Sigmoid colon (tissue), 7 donors: ENCODE results near the gene ATP5ME. TPM values are rescaled to one million over a fixed set of nuclear protein-coding genes. Genes with fewer than 3 reads are reported as not detected.
"Not testable (repeated sequence)": the region's sequence is repeated elsewhere in the genome, so short reads cannot be mapped to it uniquely, and the experiment has no call there.

Experiments used
- DNase-seq: peaks from one replicate; pipeline ENCODE4 v3.0.0-alpha.2; 2019
- H3K27ac ChIP-seq, 4 donors: fragments of 200-600 bp; sonication (generic); one replicate each; pipeline ENCODE4 v1.5.1; 2016 to 2019; ENCODE audit warnings: mild to moderate bottlenecking in 1 of 4
- H3K27me3 ChIP-seq, 3 donors: fragments of 200-600 bp; sonication (generic); one replicate each; pipeline ENCODE4 v1.5.1; 2019; ENCODE audit warnings: mild to moderate bottlenecking in 1 of 3
- H3K36me3 ChIP-seq, 4 donors: fragments of 200-600 bp; sonication (generic); one replicate each; pipeline ENCODE4 v1.5.1; 2016 to 2019
- H3K4me1 ChIP-seq, 4 donors: fragments of 200-600 bp; sonication (generic); one replicate each; pipeline ENCODE4 v1.5.1; 2017 to 2019
- H3K4me3 ChIP-seq, 4 donors: fragments of 200-600 bp; sonication (generic); one replicate each; pipeline ENCODE4 v1.5.1; 2017 to 2019; ENCODE audit warnings: mild to moderate bottlenecking in 2 of 4, moderate library complexity in 1 of 4
- H3K9me3 ChIP-seq, 4 donors: fragments of 200-600 bp in 3 of 4; sonication (generic) in 3 of 4; one replicate each; pipeline versions ENCODE4 v1.5.1 to v1.6.1; 2013 to 2019
- EP300 ChIP-seq, 4 donors: sonication (generic); formaldehyde crosslinking; IDR thresholded peaks; one replicate each; pipeline ENCODE4 v1.6.1; 2017; ENCODE audit warnings: antibody characterized with exemption in 4 of 4
- POLR2A ChIP-seq, 2 donors: fragments of 450-650 bp; IDR thresholded peaks; one replicate each; pipeline ENCODE4 v1.6.1; 2016; ENCODE audit warnings: antibody characterized with exemption in 2 of 2, mild to moderate bottlenecking in 2 of 2, moderate library complexity in 2 of 2
- POLR2AphosphoS5 ChIP-seq, 4 donors: sonication (generic); formaldehyde crosslinking; IDR thresholded peaks; one replicate each; pipeline ENCODE4 v1.6.1; 2017; ENCODE audit warnings: antibody characterized with exemption in 4 of 4
- WGBS, 2 donors: extraction: QIAGEN DNeasy Blood & Tissue Kit; methylation state at CpG; one replicate each; pipeline ENCODE4 v1.1.7; 2013; 5-methylcytosine and 5-hydroxymethylcytosine counted together
- intact Hi-C: fragments of 100-400 bp; cut with DNase I; formaldehyde crosslinking; loops from one replicate; pipeline ENCODE4 v1.15.1; 2023
- polyA plus RNA-seq, 3 donors: library from polyadenylated mRNA; stranded (reverse); fragments of 200-250 nt; gene quantifications; one replicate each; pipeline ENCODE4 v1.2.3, GENCODE V29; 2013
- total RNA-seq, 4 donors: library from RNA; depleted of rRNA; stranded (reverse); fragments of >200 nt; gene quantifications; one replicate each; pipeline ENCODE4 v1.1.0, GENCODE V29; 2016
- TF ChIP-seq, protein P1 (sequence below), 4 experiments: fragments of 450-650 bp in 3 of 4; fragments of 200-600 bp in 1 of 4; IDR thresholded peaks; one replicate each; pipeline ENCODE4 v1.5.1; 2016 to 2019; ENCODE audit warnings: antibody characterized with exemption in 4 of 4, mild to moderate bottlenecking in 3 of 4, moderate library complexity in 2 of 4
- donor health status: healthy with polysubstance abuse.
- donor health status: Bipolar disorder and iron deficiency.
- donor health status: healthy.

Gene ATP5ME
- total and polyA plus RNA-seq, 7 donors, result 104 to 1,302 (median 244) TPM

DNA sequence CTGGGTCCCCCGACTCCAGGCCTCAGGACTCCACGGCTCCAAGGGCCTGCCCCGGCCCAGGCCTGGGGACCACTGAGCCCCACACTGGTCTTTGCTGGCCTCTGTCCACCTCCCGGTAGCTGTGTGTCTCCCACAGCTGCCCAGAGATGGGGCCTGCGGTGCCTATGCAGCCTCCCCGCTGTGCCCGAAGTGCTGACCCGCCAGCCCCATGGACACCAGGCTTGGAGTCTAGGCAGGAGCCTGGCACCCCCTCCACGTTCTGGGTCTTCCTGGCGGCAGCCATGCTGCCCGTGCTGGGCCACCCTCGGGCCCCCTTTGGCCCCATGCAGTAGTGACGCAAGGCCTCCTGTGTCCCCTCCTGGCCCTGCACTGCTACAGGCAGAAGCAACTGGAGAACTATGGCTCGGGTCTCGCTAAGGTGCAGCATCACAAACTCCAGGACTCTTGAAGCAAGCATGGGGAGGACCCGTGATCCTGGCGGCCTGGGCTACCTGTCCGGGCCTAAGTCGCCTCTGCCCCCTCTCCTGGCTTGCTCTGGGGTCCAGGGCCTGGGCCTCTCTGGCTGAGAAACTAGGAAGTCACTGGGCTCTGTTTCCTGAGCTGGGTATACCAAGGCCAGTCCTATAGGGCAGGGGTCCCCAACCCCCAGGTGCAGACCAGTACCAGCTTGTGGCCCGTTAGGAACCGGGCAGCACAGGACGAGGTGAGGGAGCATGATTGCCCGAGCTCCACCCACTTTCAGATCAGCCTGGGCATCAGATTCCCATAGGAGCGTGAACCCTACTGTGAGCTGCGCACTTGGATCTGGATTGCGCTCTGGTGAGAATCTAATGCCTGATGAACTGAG lies 1.2 kb upstream of the ATP5ME start:
- peaks cover 0 to 27% (median 19%) of the 10 kb centered on the region in 4 donors for H3K4me1 ChIP-seq
- no peak for TF ChIP-seq POLR2AphosphoS5 (IDR thresholded peaks at IDR 0.05)
- TF ChIP-seq, protein P1, sequence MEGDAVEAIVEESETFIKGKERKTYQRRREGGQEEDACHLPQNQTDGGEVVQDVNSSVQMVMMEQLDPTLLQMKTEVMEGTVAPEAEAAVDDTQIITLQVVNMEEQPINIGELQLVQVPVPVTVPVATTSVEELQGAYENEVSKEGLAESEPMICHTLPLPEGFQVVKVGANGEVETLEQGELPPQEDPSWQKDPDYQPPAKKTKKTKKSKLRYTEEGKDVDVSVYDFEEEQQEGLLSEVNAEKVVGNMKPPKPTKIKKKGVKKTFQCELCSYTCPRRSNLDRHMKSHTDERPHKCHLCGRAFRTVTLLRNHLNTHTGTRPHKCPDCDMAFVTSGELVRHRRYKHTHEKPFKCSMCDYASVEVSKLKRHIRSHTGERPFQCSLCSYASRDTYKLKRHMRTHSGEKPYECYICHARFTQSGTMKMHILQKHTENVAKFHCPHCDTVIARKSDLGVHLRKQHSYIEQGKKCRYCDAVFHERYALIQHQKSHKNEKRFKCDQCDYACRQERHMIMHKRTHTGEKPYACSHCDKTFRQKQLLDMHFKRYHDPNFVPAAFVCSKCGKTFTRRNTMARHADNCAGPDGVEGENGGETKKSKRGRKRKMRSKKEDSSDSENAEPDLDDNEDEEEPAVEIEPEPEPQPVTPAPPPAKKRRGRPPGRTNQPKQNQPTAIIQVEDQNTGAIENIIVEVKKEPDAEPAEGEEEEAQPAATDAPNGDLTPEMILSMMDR (IDR thresholded peaks at IDR 0.05), result no peak
- TF ChIP-seq POLR2A (IDR thresholded peaks at IDR 0.05), result no peak
- TF ChIP-seq EP300 (IDR thresholded peaks at IDR 0.05), result no peak
- intact Hi-C loops, result loop anchor here (2.0 to 10.0 kb wide), 3 partner anchors 30 to 260 kb away; partner anchors contain the start of genes GAK, PCGF3, PIGG and TMEM175
- 64 to 67% methylated on average over 26 of the region's 26 CpGs for WGBS, 2 donors
- H3K9me3 ChIP-seq, result no peaks in the 10 kb centered on the region
- peaks cover 0 to 25% (median 10%) of the 10 kb centered on the region in 4 donors for H3K36me3 ChIP-seq
- peak overlapping the region; percentile 84 to 100 (median 96) for H3K4me3 ChIP-seq
- H3K27me3 ChIP-seq, result peaks cover 5 to 21% (median 15%) of the 10 kb centered on the region in 3 donors
- DNase-seq, result no peak
- H3K27ac ChIP-seq, result peak overlapping the region; percentile 95 to 99 (median 97)

DNA sequence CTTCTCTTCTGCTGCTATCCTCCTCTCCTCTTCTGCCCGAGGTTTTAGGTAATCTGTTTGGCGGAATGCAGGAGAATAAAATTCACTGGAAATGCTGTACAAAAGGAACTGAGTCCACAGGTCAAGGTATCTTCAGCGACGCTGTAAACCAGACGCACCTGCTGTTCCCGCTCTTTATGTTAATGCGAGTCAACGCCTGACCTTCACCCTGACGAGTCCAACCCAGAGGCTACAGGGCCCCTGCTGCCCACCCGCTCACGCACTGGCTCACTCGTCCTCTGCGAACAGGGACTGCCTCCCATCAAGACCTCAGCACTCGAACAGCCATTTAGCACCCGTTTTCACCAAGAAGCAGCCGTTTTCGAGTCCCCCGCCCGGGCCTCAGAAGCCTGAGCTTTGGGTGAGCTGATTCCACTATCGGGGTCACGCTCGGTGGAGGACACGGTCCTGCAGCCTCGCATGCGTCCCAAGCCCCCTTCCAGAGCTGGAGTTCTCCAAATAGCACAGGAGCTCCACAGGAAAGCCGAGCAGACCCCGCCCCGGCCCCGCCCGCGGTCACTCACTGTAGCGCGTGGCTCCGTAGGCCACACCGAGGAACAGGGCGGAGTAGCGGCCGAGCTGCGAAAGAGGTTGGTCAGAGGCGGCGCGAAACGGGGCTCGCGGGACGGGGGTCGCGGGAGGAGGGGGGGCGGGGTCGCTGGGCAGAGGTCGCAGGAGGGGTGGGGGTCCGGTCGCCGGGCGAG lies 556 bp downstream of the ATP5ME start:
- Histone ChIP-seq H3K4me3 (peak overlapping the region; percentile 84 to 100 (median 96)), H3K4me1 (peaks cover 0 to 27% (median 19%) of the 10 kb centered on the region in 4 donors), H3K27me3 (peaks cover 0 to 4% (median 0%) of the 10 kb centered on the region in 3 donors), H3K9me3 (no peaks in the 10 kb centered on the region), H3K36me3 (peaks cover 0 to 25% (median 10%) of the 10 kb centered on the region in 4 donors), H3K27ac (peak overlapping the region; percentile 95 to 99 (median 97))
- intact Hi-C loops, result loop anchor here (2.0 to 10.0 kb wide), 5 partner anchors 31 to 336 kb away; partner anchors contain the start of genes GAK, PCGF3, PIGG and TMEM175
- TF ChIP-seq POLR2AphosphoS5 (IDR thresholded peaks at IDR 0.05), result no peak
- TF ChIP-seq EP300 (IDR thresholded peaks at IDR 0.05), result no peak
- TF ChIP-seq POLR2A (IDR thresholded peaks at IDR 0.05), result no peak
- TF ChIP-seq, protein P1 (IDR thresholded peaks at IDR 0.05), result no peak
- DNase-seq, result no peak
- WGBS, 2 donors, result 2 to 9% methylated on average over 55 of the region's 55 CpGs

DNA sequence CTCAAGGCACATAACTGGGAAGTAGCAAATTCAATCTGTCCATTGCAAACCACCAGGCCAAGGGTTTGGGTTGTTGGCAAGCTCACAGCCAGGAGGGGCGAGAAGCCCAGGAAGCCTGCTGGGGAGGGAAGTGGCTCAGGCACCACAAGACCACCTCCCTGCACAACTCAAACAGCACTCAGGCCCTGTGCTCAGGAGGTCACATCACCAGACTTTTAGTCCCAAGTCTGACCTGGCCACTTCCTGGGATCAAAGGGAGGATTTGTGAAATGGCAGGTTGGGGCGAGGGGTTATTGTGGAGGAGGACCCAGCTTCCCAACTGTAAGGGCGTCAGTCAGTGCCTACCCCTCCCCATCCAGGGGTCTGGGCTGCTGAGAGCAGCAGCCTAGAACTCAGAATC lies 2.3 kb downstream of the ATP5ME start:
- intact Hi-C loops, result loop anchor here (5.0 to 10.0 kb wide), 4 partner anchors 111 to 334 kb away; partner anchors contain the start of genes GAK, PIGG, TMEM175 and ZNF141
- WGBS, 2 donors, result 95 to 99% methylated on average over 3 of the region's 3 CpGs
- DNase-seq, result no peak

DNA sequence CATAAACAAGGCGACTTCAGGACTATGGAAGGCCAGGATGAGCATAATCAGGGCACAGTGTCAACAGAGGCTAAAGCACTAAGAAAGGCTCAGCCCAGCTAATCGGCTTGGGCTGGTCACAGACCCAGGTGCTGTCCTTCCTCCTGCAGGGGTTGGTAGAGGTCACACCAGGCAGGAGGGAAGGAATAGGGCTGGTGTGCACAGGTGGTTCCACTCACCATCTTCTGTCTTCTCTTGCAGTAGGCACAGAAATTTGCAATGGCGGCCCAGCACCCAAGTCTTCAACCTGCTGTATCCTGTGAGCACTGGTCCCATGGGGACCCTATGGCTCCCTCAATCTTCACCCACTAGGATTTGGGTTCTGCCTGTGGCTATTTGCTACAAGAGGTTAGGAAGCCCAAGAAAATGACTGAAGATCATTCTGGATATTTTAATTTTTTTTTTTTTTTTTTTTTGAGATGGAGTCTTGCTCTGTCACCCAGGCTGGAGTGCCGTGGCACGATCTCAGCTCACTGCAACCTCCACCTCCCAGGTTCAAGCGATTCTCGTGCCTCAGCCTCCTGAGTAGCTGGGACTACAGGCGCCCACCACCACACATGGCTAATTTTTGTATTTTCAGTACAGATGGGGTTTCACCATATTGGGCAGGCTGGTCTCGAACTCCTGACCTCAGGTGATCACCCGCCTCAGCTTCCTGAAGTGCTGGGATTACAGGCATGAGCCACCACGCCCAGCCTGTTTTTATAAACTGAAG lies 4.1 kb downstream of the ATP5ME start:
- Histone ChIP-seq H3K36me3 (peaks cover 0 to 25% (median 10%) of the 10 kb centered on the region in 4 donors), H3K4me1 (peaks cover 0 to 15% (median 12%) of the 10 kb centered on the region in 4 donors)
- DNase-seq, H3K9me3 ChIP-seq, H3K4me3 ChIP-seq, H3K27ac ChIP-seq, H3K27me3 ChIP-seq: not testable (repeated sequence)
- intact Hi-C loops, result loop anchor here (5.0 to 10.0 kb wide), 4 partner anchors 112 to 333 kb away; partner anchors contain the start of genes GAK, PIGG, TMEM175 and ZNF141
- 89 to 95% methylated on average over 11 of the region's 11 CpGs for WGBS, 2 donors

More for the DNA sequence above, 2.3 kb downstream of the ATP5ME start:
- no peak overlapping the region for H3K4me3 ChIP-seq
- peaks cover 0 to 27% (median 19%) of the 10 kb centered on the region in 4 donors for H3K4me1 ChIP-seq
- H3K36me3 ChIP-seq, result peaks cover 0 to 25% (median 10%) of the 10 kb centered on the region in 4 donors
- H3K9me3 ChIP-seq, result no peaks in the 10 kb centered on the region
- no peak for TF ChIP-seq POLR2A (IDR thresholded peaks at IDR 0.05)
- TF ChIP-seq EP300 (IDR thresholded peaks at IDR 0.05), result no peak
- TF ChIP-seq POLR2AphosphoS5 (IDR thresholded peaks at IDR 0.05), result no peak
- TF ChIP-seq, protein P1 (IDR thresholded peaks at IDR 0.05), result no peak
- no peaks in the 10 kb centered on the region for H3K27me3 ChIP-seq
- no peak overlapping the region for H3K27ac ChIP-seq

DNA sequence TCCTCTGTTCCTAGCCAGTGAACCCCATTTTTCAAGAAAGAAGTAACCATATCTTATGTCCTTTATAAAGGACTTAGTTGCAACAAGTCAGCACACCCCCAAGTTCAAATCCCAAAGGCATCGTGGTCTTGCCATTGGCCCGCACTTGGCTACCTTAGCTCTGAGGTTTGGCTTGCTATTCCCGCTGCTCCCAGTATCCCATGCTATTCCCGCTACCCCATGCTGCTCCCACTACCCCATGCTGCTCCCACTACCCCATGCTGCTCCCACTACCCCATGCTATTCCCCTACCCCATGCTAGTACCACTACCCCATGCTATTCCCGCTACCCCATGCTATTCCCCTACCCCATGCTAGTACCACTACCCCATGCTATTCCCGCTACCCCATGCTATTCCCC lies 5.9 kb downstream of the ATP5ME start:
- intact Hi-C loops, H3K9me3 ChIP-seq, H3K27ac ChIP-seq, DNase-seq, H3K4me3 ChIP-seq: not testable (repeated sequence)
- Histone ChIP-seq H3K36me3 (peaks cover 0 to 25% (median 10%) of the 10 kb centered on the region in 4 donors), H3K4me1 (peaks cover 0 to 17% (median 17%) of the 10 kb centered on the region in 4 donors), H3K27me3 (peaks cover 0 to 22% (median 15%) of the 10 kb centered on the region in 3 donors)
- 91 to 95% methylated on average over 6 of the region's 6 CpGs for WGBS, 2 donors
